ENCODE results near the gene MRPL34.

Gene MRPL34

GRCh38 chr19:17328517-17329365, 23.1 kb downstream of the MRPL34 start:
- DNase-seq (ENCODE audit: low read depth), result no peak

- no peak for DNase-seq (ENCODE audit: low read depth)
Observed at GRCh38 chr19:17329366-17330261, 23.9 kb downstream of the MRPL34 start.

- no peak for DNase-seq (ENCODE audit: low read depth)
Observed at GRCh38 chr19:17330262-17331044, 24.8 kb downstream of the MRPL34 start.

- no peak for DNase-seq (ENCODE audit: low read depth)
Observed at GRCh38 chr19:17331045-17331558, 25.4 kb downstream of the MRPL34 start.

DNA sequence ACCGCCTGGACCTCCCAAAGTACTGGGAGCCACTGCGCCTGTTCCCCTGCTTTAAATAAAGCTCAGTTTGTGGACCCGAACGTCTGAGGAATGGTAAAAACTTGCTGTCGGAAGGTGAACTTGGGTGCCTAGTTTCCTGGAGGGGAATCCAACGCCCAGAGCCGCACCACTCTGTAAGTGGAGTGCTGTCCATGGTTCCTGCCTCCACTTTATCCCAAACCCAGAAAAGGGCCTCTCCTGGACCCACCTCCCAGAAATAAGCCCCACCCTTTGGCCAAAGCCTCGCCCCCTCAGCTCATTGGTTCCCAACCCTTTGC, 26.6 kb downstream of the MRPL34 start:
- no peak for DNase-seq (ENCODE audit: low read depth)

DNA sequence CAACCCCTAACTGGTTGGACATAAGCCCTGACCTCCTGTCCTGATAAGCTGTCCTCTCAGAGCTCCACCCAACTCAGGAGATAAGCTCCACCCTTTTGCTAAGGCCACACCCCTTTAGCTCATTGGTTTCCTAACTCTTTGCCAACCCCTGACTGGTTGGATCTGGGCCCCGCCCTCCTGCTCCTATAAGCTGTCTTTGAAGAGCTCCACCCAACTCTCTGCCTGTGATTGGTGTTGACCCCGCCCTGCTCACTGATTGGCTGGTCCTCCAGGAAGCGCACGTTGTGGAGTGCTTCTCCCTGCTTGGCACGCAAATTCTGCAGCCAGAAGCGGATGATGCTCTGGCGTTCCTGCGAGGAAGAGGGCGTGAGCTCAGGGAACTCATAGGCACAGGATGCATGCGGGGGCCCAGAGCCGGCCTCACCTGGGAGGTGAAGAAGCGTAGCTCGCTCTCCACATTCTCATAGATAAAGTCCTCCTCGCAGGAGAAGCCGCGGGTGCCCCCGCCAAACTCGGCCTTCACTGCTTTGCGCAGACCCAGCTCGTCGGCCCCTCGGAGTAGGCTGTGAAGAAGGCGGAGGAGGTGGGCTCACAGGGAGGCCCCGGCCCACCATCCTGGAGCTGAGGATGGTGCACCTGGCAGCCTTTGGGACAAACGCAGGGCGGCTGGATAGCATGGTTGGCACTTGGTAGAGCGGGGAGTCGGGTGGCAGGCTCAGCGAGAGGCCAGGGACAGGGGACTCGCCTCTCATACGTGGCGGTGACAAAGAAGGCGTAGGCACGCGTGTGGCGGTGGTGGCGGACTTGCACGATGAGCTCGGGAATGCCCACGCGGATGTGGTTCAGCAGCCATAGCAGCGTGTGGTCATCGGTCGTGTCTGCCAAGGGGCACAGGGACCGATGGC, 27.3 kb downstream of the MRPL34 start:
- DNase-seq (ENCODE audit: low read depth), result no peak

DNA sequence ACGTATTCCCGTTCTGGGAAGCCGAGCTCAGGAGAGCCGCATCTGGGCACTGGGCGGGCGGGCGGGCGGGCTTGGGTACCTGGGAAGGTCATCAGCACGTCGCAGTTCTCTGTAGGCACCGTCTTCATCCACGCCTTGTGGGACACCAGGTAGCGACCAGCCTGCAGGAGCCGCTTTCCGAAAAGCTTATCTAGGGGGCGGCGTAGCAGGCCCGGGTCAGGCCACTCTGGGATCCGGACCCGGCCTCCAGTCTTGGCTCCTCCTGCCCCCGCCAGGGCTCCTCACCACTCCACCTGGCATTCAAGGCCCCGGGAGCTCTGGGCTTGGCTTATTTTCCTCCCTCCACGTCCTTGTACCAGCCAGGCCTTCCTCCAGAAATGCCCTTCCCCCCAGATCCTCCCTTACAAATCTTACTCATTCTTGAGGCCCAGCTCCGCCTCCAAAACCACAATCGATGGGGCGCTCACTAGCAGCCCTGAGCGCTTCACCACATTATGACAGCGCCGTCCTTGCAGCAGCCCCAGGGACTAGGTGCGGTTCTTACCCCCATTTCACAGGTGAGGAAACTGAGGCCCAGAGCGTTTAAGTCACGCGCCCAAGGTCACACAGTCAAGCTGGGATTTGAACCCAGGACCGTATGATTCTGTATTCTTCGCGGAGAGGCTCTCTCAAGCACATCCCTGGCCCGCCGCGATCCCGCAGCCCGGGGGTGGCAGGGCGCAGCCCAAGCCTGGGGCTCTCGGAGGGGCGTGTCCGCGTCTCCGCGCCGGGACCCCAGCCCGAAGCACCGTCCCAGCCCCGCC, 28.1 kb downstream of the MRPL34 start:
- peak; percentile 49 for DNase-seq (ENCODE audit: low read depth)

GRCh38 chr19:17334414-17335409, 29.0 kb downstream of the MRPL34 start, which contains the start of gene ANO8:
TSS of gene ANO8 (minus strand) at chr19:17334855. CDS start at chr19:17334670, 185 bp downstream.
- peak; percentile 91 for DNase-seq (ENCODE audit: low read depth)

DNA sequence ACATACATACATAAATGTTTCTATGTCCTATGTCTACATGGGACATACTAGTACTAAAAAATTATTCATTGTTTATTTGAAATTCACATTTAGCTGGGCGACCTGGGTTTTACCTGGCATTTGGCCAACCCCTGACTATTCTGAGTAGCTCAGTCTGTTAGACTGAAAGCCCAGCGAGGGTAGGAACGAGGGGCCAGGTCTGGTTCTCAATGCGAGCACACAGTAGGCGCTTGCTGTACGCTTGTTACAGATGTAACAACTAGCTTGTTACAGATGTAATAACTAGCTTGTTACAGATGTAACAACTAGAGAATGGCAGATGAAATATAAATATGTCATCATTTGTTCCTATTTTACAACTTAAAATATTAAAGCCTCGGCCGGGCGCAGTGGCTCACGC, 29.9 kb downstream of the MRPL34 start:
- DNase-seq (ENCODE audit: low read depth), result no peak

- DNase-seq (ENCODE audit: low read depth), result peak; percentile 92
Observed at GRCh38 chr19:17336872-17337674, 31.4 kb downstream of the MRPL34 start, which contains the start of gene GTPBP3. TSS of gene GTPBP3 (plus strand) at chr19:17337553. CDS start at chr19:17337612, 59 bp downstream.

- no peak for DNase-seq (ENCODE audit: low read depth)
Observed at GRCh38 chr19:17337675-17338432, 32.2 kb downstream of the MRPL34 start.

GRCh38 chr19:17338433-17339078, 32.9 kb downstream of the MRPL34 start:
- no peak for DNase-seq (ENCODE audit: low read depth)

- DNase-seq (ENCODE audit: low read depth), result no peak
Observed at GRCh38 chr19:17339088-17339741, 33.5 kb downstream of the MRPL34 start.

DNA sequence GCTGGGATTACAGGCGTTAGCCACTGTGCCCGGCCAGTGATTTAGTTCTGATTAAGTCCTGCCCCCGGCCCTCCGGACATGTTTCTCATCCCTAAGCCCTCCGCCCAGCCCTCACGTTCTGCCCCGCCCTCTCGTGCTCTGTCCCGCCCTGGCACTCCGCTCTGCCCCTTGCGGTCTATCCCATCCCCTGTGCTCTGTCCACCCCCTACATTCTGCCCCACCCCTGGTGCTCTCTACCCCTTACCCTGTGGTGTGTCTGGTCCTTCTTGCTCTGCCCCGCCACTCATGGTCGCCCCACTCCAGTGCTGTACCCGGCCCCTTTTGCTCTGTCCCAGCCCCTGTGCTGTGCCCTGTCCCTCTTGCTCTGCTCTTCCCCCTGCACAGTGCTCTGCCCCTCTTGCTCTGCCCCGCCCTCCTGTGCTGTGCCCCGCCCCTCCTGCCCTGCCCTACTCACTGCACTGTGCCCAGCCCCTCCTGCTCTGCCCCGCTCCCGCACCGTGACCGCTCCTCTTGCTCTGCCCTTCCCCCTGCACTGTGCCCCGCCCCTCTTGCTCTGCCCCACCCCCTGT, 34.7 kb downstream of the MRPL34 start:
- no peak for DNase-seq (ENCODE audit: low read depth)

DNA sequence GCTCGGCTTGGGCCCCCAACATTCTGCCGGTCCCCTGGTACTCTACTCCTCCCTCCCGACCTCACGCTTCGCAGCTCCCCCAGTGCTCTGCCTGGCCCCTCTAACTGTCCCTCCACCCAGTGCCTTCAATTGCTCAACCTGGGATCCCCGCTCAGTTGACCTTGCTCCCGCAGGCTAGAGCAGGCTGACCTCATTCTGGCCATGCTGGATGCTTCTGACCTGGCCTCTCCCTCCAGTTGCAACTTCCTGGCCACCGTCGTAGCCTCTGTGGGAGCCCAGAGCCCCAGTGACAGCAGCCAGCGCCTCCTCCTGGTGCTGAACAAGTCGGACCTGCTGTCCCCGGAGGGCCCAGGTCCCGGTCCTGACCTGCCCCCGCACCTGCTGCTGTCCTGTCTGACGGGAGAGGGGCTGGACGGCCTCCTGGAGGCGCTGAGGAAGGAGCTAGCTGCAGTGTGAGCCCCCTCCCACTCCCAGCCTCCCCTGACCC, 35.2 kb downstream of the MRPL34 start:
- no peak for DNase-seq (ENCODE audit: low read depth)
